Uterus (tissue), 4 donors: ENCODE data around the gene UNC79. TPM values are rescaled to one million over a fixed set of nuclear protein-coding genes. Genes with fewer than 3 reads are reported as not detected.

Source experiments
- DNase-seq, 2 donors: peaks; one replicate each; pipeline ENCODE4 v3.0.0-alpha.2; 2019 to 2020
- H3K27ac ChIP-seq, 2 donors: fragments of 200-600 bp; sonication (generic); 1 replicate in 1 of 2; 2 replicates in 1 of 2; pipeline ENCODE4 v1.5.1; 2016 to 2018
- H3K27me3 ChIP-seq, 2 donors: fragments of 200-600 bp; sonication (generic); one replicate each; pipeline ENCODE4 v1.5.1; 2018 to 2019; ENCODE audit warnings: control low read depth in 1 of 2
- H3K36me3 ChIP-seq, 2 donors: fragments of 200-600 bp; sonication (generic); one replicate each; pipeline ENCODE4 v1.5.1; 2019; ENCODE audit warnings: control low read depth in 1 of 2
- H3K4me1 ChIP-seq, 2 donors: fragments of 200-600 bp; sonication (generic); one replicate each; pipeline ENCODE4 v1.5.1; 2018 to 2019; ENCODE audit warnings: control low read depth in 1 of 2
- H3K4me3 ChIP-seq, 2 donors: fragments of 200-600 bp; sonication (generic); 1 replicate in 1 of 2; 2 replicates in 1 of 2; pipeline ENCODE4 v1.5.1; 2018 to 2019; ENCODE audit warnings: mild to moderate bottlenecking in 1 of 2
- H3K9me3 ChIP-seq, 2 donors: fragments of 200-600 bp; sonication (generic); one replicate each; pipeline ENCODE4 v1.5.1; 2019; ENCODE audit warnings: control low read depth in 1 of 2
- CTCF ChIP-seq, 4 experiments: fragments of 200-600 bp in 2 of 4; fragments of 450-650 bp in 2 of 4; sonication (generic) in 2 of 4; IDR thresholded peaks; one replicate each; pipeline ENCODE4 v1.5.1; 2016 to 2019; ENCODE audit warnings: antibody characterized with exemption in 4 of 4, mild to moderate bottlenecking in 2 of 4, moderate library complexity in 1 of 4
- POLR2A ChIP-seq, 2 donors: fragments of 450-650 bp; IDR thresholded peaks; one replicate each; pipeline ENCODE4 v1.6.1; 2016; ENCODE audit warnings: antibody characterized with exemption in 2 of 2, mild to moderate bottlenecking in 1 of 2, moderate library complexity in 1 of 2
- intact Hi-C: fragments of 100-400 bp; cut with DNase I; formaldehyde crosslinking; loops from one replicate; pipeline ENCODE4 v1.15.1; 2023; ENCODE audit warnings: low total_unique reads
- total RNA-seq, 4 donors: library from RNA; depleted of rRNA in 3 of 4; stranded (reverse); fragments of >200 nt in 3 of 4; gene quantifications; one replicate each; pipeline versions ENCODE4 v1.1.0 to v1.2.4, GENCODE V29; 2014 to 2023
- donor health status: DM: yes; HTN: yes; CAD: no.

The UNC79 gene
- total RNA-seq, 4 donors from 2014 or later = 0.24 to 0.35 TPM; not detected in 2

GRCh38 chr14:93709249-93709648 lies 278.5 kb downstream of the UNC79 start:
- Histone ChIP-seq H3K9me3 (no peaks in the 10 kb centered on the region), H3K4me1 (peaks cover 0 to 4% of the 10 kb centered on the region in 2 donors), H3K27me3 (no peaks in the 10 kb centered on the region), H3K27ac (no peak overlapping the region), H3K36me3 (no peaks in the 10 kb centered on the region), H3K4me3 (no peak overlapping the region)
- TF ChIP-seq POLR2A (IDR thresholded peaks at IDR 0.05) = no peak
- TF ChIP-seq CTCF (IDR thresholded peaks at IDR 0.05) = no peak
- DNase-seq = no peak
- intact Hi-C loops = no loop called here

- H3K27ac ChIP-seq = no peak overlapping the region
- intact Hi-C loops = no loop called here
- H3K4me3 ChIP-seq = no peak overlapping the region
- H3K27me3 ChIP-seq = no peaks in the 10 kb centered on the region
- no peak for TF ChIP-seq POLR2A (IDR thresholded peaks at IDR 0.05)
- no peak for TF ChIP-seq CTCF (IDR thresholded peaks at IDR 0.05)
- DNase-seq = no peak
- H3K4me1 ChIP-seq = peaks cover 0 to 4% of the 10 kb centered on the region in 2 donors
- no peaks in the 10 kb centered on the region for H3K36me3 ChIP-seq
- H3K9me3 ChIP-seq = no peaks in the 10 kb centered on the region
These were observed 281.5 kb downstream of the UNC79 start for GRCh38 chr14:93712079-93712837.

GRCh38 chr14:93712838-93713724 lies 282.3 kb downstream of the UNC79 start:
- H3K9me3 ChIP-seq = no peaks in the 10 kb centered on the region
- H3K27me3 ChIP-seq = no peaks in the 10 kb centered on the region
- intact Hi-C loops = no loop called here
- TF ChIP-seq POLR2A (IDR thresholded peaks at IDR 0.05) (no peak), CTCF (IDR thresholded peaks at IDR 0.05) (no peak)
- no peak overlapping the region for H3K27ac ChIP-seq
- no peak for DNase-seq
- peaks cover 0 to 4% of the 10 kb centered on the region in 2 donors for H3K4me1 ChIP-seq
- no peaks in the 10 kb centered on the region for H3K36me3 ChIP-seq
- H3K4me3 ChIP-seq = no peak overlapping the region

GRCh38 chr14:93713726-93714405 lies 283.1 kb downstream of the UNC79 start:
- no peak for TF ChIP-seq POLR2A (IDR thresholded peaks at IDR 0.05)
- TF ChIP-seq CTCF (IDR thresholded peaks at IDR 0.05) = no peak
- intact Hi-C loops = no loop called here
- H3K27ac ChIP-seq = no peak overlapping the region
- H3K4me1 ChIP-seq = peaks cover 0 to 4% of the 10 kb centered on the region in 2 donors
- no peaks in the 10 kb centered on the region for H3K9me3 ChIP-seq
- H3K36me3 ChIP-seq = no peaks in the 10 kb centered on the region
- no peak for DNase-seq
- no peaks in the 10 kb centered on the region for H3K27me3 ChIP-seq
- no peak overlapping the region for H3K4me3 ChIP-seq
